Prostate gland (tissue), 2 donors: Measurements from ENCODE around the gene FAM234A. TPM values are rescaled to one million over a fixed set of nuclear protein-coding genes. Genes with fewer than 3 reads are reported as not detected.

Experiments
- DNase-seq: peaks from one replicate; pipeline ENCODE4 v3.0.0-alpha.2; 2019; ENCODE audit warnings: low spot score
- H3K27ac ChIP-seq, 2 donors: fragments of 200-600 bp; sonication (generic); 2 replicates each; pipeline ENCODE4 v1.5.1; 2017 to 2019
- H3K27me3 ChIP-seq: fragments of 200-600 bp; sonication (generic); replicated peaks from 2 replicates; pipeline ENCODE4 v1.5.1; 2019; ENCODE audit not compliant: insufficient read depth
- H3K36me3 ChIP-seq, 2 donors: fragments of 200-600 bp; sonication (generic); 1 replicate in 1 of 2; 2 replicates in 1 of 2; pipeline versions ENCODE4 v1.5.1 to v1.8.1; 2017 to 2019
- H3K4me1 ChIP-seq: fragments of 200-600 bp; sonication (generic); replicated peaks from 2 replicates; pipeline ENCODE4 v1.5.1; 2019
- H3K4me3 ChIP-seq, 2 donors: fragments of 200-600 bp; sonication (generic); 2 replicates each; pipeline ENCODE4 v1.5.1; 2017 to 2019
- H3K9me3 ChIP-seq: fragments of 200-600 bp; sonication (generic); 2 replicates; pipeline ENCODE4 v1.5.1; 2017
- POLR2A ChIP-seq: fragments of 450-650 bp; IDR thresholded peaks from one replicate; pipeline ENCODE4 v1.6.1; 2016; ENCODE audit warnings: antibody characterized with exemption, mild to moderate bottlenecking
- POLR2AphosphoS5 ChIP-seq: sonication (generic); formaldehyde crosslinking; IDR thresholded peaks from one replicate; pipeline ENCODE4 v1.6.1; 2017; ENCODE audit warnings: antibody characterized with exemption
- WGBS: methylation state at CpG from one replicate; pipeline ENCODE4 v1.1.5; 2018; 5-methylcytosine and 5-hydroxymethylcytosine counted together
- intact Hi-C: fragments of 100-400 bp; cut with DNase I; formaldehyde crosslinking; loops from one replicate; pipeline ENCODE4 v1.14.2; 2022
- total RNA-seq, 2 donors: library from RNA; depleted of rRNA; stranded (reverse); fragments of >200 nt; gene quantifications; one replicate each; pipeline ENCODE4 v1.1.0, GENCODE V29; 2016
- TF ChIP-seq, protein P1 (sequence below), 4 experiments: fragments of 200-600 bp in 2 of 4; fragments of 450-650 bp in 2 of 4; sonication (generic) in 2 of 4; IDR thresholded peaks; 1 replicate in 3 of 4; 2 replicates in 1 of 4; pipeline ENCODE4 v1.5.1; 2016 to 2019; ENCODE audit warnings: antibody characterized with exemption in 4 of 4, mild to moderate bottlenecking in 2 of 4, moderate library complexity in 2 of 4

The FAM234A gene
- total RNA-seq, 2 donors from 2014 or later = 83.8 to 114 TPM

DNA sequence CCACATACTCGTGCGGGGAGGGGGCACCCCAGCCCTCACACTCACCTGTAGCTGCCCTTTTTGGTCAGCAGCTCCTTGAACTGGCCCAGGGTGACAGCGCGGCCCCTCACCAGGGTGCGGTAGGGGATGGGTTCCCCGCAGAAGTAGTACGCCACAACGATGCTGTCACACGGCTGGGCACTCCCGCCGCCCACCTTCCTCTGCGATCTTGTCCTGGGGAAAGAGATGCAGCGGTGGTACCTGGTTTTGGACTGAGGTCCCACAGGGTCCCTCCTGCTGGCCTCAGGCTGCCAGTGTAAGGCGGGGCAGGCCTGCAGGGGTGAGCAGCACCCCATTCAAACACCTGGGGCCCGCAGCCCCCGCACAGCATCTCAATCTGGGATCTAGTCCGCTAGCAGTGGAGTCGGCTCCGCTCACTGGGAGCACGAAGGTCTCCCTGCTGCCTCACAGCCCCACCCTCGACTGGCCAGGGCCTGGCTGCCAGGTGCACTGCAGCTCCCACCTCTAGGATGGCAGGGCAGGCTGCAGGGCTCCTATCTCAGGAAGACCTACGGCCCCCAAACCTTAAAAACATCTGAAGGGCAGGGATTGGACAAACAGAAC, 54.9 kb downstream of the FAM234A start:
- H3K9me3 ChIP-seq = no peaks in the 10 kb centered on the region
- no peaks in the 10 kb centered on the region for H3K4me1 ChIP-seq
- H3K4me3 ChIP-seq = no peak overlapping the region
- intact Hi-C loops = no loop called here
- peaks cover 5 to 6% of the 10 kb centered on the region in 2 donors for H3K36me3 ChIP-seq
- WGBS = 89% methylated on average over 13 of the region's 22 CpGs
- no peak for TF ChIP-seq POLR2AphosphoS5
- TF ChIP-seq POLR2A = no peak
- TF ChIP-seq, protein P1, sequence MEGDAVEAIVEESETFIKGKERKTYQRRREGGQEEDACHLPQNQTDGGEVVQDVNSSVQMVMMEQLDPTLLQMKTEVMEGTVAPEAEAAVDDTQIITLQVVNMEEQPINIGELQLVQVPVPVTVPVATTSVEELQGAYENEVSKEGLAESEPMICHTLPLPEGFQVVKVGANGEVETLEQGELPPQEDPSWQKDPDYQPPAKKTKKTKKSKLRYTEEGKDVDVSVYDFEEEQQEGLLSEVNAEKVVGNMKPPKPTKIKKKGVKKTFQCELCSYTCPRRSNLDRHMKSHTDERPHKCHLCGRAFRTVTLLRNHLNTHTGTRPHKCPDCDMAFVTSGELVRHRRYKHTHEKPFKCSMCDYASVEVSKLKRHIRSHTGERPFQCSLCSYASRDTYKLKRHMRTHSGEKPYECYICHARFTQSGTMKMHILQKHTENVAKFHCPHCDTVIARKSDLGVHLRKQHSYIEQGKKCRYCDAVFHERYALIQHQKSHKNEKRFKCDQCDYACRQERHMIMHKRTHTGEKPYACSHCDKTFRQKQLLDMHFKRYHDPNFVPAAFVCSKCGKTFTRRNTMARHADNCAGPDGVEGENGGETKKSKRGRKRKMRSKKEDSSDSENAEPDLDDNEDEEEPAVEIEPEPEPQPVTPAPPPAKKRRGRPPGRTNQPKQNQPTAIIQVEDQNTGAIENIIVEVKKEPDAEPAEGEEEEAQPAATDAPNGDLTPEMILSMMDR (IDR thresholded peaks at IDR 0.05) = no peak
- H3K27me3 ChIP-seq = no peaks in the 10 kb centered on the region
- DNase-seq = no peak
- H3K27ac ChIP-seq = no peak overlapping the region

DNA sequence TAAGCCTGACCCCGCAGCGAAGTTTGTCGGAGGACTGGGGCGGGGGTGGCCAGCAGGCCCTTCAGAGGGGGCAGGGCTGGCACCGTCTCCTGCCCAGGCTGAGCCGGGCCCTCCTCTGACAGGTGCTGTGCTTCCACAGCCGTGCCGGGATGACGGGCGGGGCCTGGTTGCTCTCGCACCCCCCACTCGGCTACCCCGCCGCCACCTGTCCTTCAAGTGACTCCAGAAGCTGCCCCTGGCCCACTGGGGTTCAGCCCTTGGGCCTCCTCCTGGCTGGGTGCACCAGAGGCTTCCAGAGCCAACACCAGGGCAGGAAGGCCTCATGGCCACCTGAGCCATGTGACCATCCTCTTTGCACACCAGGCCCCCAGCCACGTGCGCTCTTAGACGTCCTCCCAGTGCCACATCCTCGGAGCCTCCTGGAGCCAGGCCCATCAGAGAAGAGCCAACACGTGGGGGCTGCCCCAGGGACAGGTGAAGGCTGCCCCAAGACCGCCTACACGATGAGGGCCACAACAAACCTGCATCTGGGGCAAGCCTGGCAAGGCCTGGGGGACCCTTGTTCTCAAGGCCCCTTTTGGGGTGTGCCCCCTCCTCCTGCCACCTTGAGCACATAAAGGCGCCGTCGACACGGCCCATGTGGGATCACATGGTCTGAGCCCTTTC, 55.5 kb downstream of the FAM234A start:
- Histone ChIP-seq H3K27me3 (no peaks in the 10 kb centered on the region), H3K4me3 (no peak overlapping the region), H3K4me1 (no peaks in the 10 kb centered on the region), H3K36me3 (peaks cover 5 to 6% of the 10 kb centered on the region in 2 donors), H3K27ac (no peak overlapping the region), H3K9me3 (no peaks in the 10 kb centered on the region)
- DNase-seq = no peak
- intact Hi-C loops = no loop called here
- TF ChIP-seq POLR2A (no peak), POLR2AphosphoS5 (no peak)
- TF ChIP-seq, protein P1 (IDR thresholded peaks at IDR 0.05) = no peak
- 90% methylated on average over 20 of the region's 25 CpGs for WGBS

DNA sequence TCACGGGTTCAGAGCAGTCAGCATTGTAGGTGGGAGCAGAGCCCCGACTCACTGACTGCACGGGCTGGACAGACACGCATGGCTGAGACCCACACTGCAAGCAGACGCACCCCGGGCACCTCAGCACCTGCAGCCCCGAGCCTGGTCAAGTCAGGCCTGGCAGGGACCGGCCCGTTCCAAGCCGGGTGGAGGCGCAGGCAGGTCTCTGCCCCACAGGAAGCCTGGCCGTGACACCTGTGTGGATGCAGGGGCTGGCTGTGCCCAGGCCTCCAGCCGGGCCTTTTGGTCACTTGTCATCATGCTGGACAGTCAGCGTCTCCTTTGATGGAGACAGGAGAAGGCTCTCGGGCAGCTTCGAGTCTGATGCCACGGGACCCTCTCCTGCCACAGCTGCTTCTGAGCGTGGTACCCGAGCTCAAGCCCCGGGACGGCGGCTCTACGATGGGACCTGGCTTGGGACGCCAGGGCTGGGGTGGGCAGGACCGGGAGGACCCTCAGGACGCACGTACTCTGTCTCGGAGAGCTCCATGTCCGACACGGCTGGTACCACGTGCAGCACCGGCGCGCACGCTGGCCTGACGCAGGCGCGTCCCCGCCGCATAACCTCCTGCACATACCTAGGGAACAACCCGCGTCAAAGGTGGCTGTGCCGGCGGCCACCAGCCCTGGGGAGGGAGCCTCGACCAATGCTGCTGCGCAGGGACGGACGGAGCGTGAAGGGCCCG, 56.2 kb downstream of the FAM234A start:
- Histone ChIP-seq H3K36me3 (peaks cover 5 to 6% of the 10 kb centered on the region in 2 donors), H3K4me1 (no peaks in the 10 kb centered on the region), H3K4me3 (no peak overlapping the region), H3K27ac (no peak overlapping the region), H3K27me3 (no peaks in the 10 kb centered on the region), H3K9me3 (no peaks in the 10 kb centered on the region)
- intact Hi-C loops = no loop called here
- no peak for TF ChIP-seq POLR2A
- no peak for TF ChIP-seq POLR2AphosphoS5
- TF ChIP-seq, protein P1 (IDR thresholded peaks at IDR 0.05) = no peak
- DNase-seq = no peak
- 93% methylated on average over 40 of the region's 50 CpGs for WGBS

DNA sequence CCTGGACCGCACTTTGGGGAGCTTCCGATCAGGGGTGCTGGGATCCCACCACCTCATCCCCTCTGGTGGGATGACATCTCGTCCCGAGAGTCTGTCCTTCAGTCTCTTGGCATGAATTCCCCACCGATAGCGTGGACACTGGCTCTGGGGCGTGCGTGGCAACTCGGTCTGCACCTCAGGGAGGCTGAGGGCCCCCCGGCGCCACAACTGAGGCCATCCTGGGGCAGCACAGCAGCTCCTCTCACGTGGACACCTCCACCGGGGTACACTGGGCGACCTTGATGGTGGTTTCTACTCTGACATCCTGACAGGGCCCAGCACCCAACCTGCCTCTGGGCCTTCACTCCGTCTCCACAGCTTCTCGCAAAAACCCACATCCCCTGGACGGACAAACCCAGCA, 56.9 kb downstream of the FAM234A start:
- intact Hi-C loops = no loop called here
- no peak for DNase-seq
- Histone ChIP-seq H3K4me1 (no peaks in the 10 kb centered on the region), H3K36me3 (peaks cover 5 to 6% of the 10 kb centered on the region in 2 donors), H3K27ac (no peak overlapping the region), H3K9me3 (no peaks in the 10 kb centered on the region), H3K27me3 (no peaks in the 10 kb centered on the region), H3K4me3 (no peak overlapping the region)
- no peak for TF ChIP-seq POLR2A
- TF ChIP-seq POLR2AphosphoS5 = no peak
- TF ChIP-seq, protein P1 (IDR thresholded peaks at IDR 0.05) = no peak
- WGBS = 96% methylated on average over 16 of the region's 17 CpGs
